GM19025 (cell line): ENCODE data around the gene GRP.

Experiments
- ATAC-seq: cut with Tn5 transposase; IDR thresholded peaks from one replicate; pipeline ENCODE4 v1.9.1; 2021; ENCODE audit warnings: mild to moderate bottlenecking, low read depth, moderate library complexity; ENCODE audit not compliant: unreplicated experiment

The GRP gene

GRCh38 chr18:59266886-59267502, 47.0 kb downstream of the GRP start:
- no peak for ATAC-seq

GRCh38 chr18:59267503-59268126, 47.7 kb downstream of the GRP start:
- ATAC-seq = no peak

DNA sequence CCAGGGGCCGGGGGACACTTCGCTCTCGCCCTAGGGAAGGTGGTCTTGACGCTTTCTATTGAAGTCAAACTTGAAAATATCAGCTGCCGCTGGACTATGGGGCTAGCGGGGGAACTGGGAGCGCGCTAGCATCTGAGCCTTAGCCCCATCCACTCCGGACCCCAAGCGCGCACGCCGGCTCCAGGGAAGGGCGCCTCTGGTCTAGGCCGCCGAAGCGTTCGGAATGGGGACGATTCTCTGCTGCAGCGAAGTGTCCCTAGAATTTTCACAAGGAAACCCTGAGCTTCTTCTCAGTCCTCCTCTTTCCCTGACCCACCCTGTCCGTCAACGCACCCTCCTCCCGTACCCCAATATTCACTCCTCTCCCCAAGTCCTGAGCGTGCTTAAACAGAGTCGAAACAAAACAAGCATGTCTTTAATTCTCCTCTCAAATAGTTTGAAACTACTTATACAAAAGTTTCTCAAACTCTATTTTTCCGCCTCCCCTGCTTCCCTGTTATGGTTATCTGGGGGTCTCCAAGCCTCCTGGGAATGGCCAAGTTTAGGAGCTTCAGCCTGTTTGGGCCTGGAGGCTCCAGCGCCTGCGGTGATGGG, 48.3 kb downstream of the GRP start:
- ATAC-seq = no peak

DNA sequence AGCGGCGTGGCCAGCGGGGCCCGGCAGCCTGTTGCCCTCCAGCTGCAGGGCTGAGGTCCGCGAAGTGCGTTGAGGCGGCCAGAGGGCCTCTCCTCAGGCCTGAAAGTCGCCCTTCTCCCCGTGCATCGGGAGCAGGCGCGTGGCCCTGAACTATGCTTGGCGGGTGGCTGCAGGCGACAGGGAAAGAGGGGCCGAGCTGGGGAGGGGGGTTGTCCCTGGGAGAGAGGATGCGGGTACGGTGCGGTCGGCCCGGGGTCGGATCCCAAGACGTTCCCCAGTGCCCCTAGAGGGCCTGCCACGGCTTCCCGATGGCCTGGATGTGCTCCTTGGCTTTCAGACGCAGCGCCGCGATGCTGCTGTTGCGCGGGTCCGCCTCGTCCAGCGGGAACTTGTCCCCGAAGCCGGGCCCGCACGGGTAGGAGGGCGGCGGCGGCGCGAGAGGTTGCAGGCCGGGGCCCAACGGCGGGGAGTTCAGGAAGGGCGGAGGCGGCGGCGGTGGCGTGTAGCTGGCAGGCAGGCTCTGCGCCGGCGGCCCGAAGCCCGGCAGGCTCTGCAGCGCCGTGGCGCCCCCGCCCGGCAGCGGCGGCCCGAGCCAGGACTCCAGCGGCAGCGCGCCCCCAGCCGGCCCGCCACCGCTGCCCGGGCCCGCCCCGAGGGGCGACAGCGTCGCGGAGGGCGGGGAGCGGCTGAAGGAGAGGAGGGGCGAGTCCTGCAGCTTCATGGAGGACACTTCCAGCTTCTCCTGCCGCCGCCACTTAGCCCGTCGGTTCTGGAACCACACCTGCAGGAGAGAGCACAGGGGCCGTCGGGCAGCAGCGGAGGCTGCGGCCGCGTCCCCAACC, 49.0 kb downstream of the GRP start:
- ATAC-seq = no peak

- ATAC-seq = no peak
These were observed 49.7 kb downstream of the GRP start for GRCh38 chr18:59269563-59270119.

- no peak for ATAC-seq
These were observed 50.8 kb downstream of the GRP start for GRCh38 chr18:59270689-59271257.

GRCh38 chr18:59271606-59272220, 51.8 kb downstream of the GRP start:
- no peak for ATAC-seq

GRCh38 chr18:59272221-59272888, 52.4 kb downstream of the GRP start:
- no peak for ATAC-seq

- ATAC-seq = no peak
These were observed 53.2 kb downstream of the GRP start, which contains the start of gene RAX for GRCh38 chr18:59272891-59273758. TSS of gene RAX (minus strand) at chr18:59273454. CDS start at chr18:59273206, 248 bp downstream.

DNA sequence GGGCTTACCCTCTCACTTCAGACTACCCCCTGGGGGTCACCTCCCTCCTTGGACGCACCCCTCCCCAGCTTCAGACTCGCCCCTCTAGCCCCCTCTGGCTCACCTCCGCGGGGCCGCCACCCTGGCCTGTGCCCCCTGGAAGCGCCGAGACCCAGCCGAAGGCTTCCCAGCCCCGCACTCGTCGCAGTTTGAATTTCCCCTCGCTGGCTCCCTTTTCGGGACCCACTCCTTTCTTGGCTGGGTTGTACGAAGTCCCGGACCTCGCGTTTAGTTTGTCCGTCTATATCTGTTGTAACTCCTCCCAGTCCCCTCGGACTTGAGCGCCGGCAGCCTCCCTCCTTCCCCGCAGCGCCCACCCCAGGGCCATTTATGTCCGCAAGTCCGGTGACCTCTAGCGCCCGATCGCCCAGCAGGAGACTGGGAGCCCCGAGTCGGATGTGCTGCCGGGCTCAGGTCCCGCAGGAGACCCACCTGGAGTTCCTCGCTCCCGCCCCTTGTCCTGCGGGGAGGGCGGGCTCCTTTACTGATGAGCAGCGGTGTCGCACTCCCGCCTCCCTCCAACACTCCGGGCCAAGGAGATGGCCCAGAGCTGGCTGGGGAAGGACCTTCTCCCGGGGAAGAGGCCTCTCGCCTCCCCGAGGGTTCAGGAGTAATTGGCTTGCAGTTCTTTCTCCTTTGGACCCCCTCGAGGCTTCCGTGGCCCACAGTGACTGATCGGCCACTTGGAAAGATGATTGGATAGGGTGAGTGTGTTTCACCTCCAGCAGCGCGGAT, 54.0 kb downstream of the GRP start:
- no peak for ATAC-seq

DNA sequence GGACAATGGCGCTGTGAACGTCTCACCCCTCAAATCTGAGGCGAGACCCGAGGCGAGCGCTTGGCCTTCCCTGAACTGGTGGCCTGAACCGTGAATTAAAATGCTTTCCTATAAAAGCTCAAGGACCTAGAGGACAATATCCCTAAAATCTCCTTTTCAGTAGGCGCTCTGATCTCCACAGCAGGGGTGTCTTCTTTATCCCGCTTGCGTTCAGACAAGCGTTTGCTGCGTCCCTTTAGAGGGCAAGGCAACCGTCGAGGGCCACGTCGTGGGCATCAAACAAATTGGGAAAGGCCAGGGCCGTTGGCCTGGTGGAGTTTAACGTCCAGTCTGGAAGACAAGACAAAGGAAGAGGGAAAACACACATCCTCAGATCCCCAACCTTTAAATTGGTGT, 54.6 kb downstream of the GRP start:
- ATAC-seq = no peak

GRCh38 chr18:59275406-59275949, 55.5 kb downstream of the GRP start:
- ATAC-seq = no peak

DNA sequence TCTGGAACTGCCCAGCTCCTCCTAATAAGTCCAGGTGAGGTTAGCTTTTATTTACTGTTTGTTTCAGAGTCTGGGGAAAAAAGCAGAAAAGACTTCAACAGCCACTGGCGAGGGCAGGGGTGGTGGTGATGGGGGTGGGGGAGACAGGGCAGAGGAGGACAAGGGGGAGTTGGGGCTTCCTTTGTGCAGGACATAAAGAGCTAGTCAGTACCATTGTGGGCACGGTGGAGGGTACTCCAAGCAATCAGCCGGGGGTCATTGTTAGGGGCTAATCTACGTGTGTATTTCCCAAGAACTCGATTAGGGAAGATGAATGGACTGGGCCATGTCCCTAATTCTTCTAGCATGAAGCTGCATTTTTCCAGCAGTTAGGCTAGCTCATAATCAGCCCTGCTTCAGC, 56.1 kb downstream of the GRP start:
- ATAC-seq = no peak

DNA sequence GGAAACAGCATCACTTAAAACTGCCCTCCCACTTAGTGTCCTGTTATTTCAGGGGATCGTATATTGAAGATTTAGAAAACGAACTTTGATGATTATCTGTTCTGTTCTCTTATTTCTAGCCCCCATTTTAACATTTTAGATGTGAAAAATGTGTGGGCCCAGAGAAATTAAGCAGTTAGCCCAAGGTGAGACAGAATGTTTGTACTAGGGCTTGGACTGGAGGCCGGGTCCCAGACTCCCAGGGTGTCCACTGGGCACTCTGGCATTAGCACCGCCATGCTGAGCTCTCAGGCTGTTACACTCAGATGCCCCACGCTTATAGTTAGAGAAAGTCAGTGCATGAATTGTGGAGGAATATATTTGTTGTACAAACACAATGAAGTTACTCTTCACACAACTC, 58.8 kb downstream of the GRP start:
- no peak for ATAC-seq

DNA sequence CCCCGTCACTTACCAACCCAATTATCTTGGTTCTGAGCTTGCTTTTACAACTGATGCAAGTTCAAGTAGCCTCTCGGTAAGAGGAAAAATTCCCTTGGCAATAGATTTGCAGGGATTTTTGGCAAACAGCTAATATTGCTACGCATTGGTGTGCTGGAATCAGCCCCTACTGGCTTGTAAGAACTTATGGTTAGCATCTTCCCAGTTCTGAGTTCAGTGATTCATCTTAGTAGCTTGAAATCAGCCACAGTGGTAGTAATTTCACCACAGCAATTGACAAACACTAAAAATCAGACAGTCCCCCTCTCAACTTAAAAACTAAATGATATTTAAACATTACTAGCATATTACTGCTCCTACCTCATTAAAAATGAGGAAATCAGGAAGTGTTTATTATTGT, 59.2 kb downstream of the GRP start:
- no peak for ATAC-seq

DNA sequence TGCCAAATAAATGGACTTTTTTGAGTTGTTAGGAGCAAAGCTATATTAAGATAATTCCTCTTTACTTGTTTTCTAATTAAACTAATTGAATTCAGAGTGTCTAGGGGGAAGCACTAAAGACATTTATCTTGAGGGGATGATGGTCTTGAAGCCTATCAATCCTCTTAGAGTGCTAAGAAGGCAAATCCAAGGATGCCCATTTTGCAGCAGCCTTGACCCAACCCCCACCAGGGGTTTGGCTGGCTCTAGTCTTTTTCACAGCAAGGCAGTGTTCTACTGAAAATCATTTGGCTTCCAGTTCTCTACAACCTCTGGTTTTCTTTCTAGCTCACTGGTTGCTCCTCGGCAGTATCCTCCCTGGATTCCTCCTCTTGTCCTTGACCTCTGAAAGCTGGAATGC, 59.8 kb downstream of the GRP start:
- no peak for ATAC-seq
